ENCODE measurements around the gene NFIB.

DNA sequence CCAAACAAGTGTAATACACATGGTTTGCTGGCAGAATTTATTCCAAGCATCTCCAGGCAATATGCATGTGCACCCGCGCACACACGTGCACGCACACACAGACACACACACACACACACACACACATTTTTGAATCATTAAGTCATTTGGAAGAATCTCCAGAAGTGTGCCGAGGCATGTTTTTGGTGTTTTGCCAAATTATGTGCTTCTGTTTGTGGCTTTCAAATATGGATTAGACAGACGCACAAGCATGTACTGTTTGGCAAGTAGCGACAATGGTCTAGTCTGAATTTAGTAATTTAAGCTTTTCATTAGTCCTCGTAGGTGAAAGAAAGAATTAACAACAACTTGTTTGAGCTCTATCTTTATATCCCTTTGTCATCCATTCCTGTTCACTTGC, 36.7 kb downstream of the NFIB start:
- no peak for TF ChIP-seq CTCF (IDR thresholded peaks at IDR 0.05)
- no peak for TF ChIP-seq POLR2A (IDR thresholded peaks at IDR 0.05)

Data from uterus (tissue), 2 donors.